SK-N-SH (cell line): Measurements from ENCODE around the gene TNFRSF1A.

Experiments
- CTCF ChIP-seq: fragments of 200-600 bp; sonication (generic); IDR thresholded peaks from 2 replicates; pipeline ENCODE4 v1.6.1; 2017; ENCODE audit warnings: antibody characterized with exemption, mild to moderate bottlenecking, moderate library complexity
- MEF2A ChIP-seq: IDR thresholded peaks from 2 replicates; pipeline ENCODE4 v1.4.0; 2012; ENCODE audit warnings: low read depth, borderline replicate concordance
- POLR2AphosphoS5 ChIP-seq: IDR thresholded peaks from 2 replicates; pipeline ENCODE4 v1.6.1; 2012; ENCODE audit warnings: low read depth, low read length
- REST ChIP-seq: IDR thresholded peaks from 2 replicates; pipeline ENCODE4 v1.6.1; 2012; ENCODE audit warnings: mild to moderate bottlenecking, low read depth, low read length, moderate library complexity
- SMC3 ChIP-seq: IDR thresholded peaks from 2 replicates; pipeline ENCODE4 v1.6.1; 2012; ENCODE audit warnings: low read depth, low read length, improper control_type of control experiment
- USF2 ChIP-seq: fragments of 150-350 bp; IDR thresholded peaks from 2 replicates; pipeline ENCODE4 v1.6.1; 2017; ENCODE audit warnings: antibody characterized with exemption, low read length, low read depth, borderline replicate concordance

GRCh38 chr12:6292606-6293005, 49.3 kb downstream of the TNFRSF1A start:
- no peak for TF ChIP-seq POLR2AphosphoS5
- no peak for TF ChIP-seq MEF2A
- TF ChIP-seq CTCF, result no peak
- no peak for TF ChIP-seq USF2
- TF ChIP-seq REST, result no peak
- TF ChIP-seq SMC3, result no peak
